HG03064 (cell line): ENCODE measurements around the gene ZNF789.
A peak's percentile ranks its signal among the peaks of the same experiment; 100 is the strongest.
"Not testable (repeated sequence)": the region's sequence is repeated elsewhere in the genome, so short reads cannot be mapped to it uniquely, and the experiment has no call there.

ENCODE experiments used
- ATAC-seq: cut with Tn5 transposase; IDR thresholded peaks from one replicate; pipeline ENCODE4 v1.9.1; 2021; ENCODE audit warnings: low read depth; ENCODE audit not compliant: unreplicated experiment

ZNF789 gene

GRCh38 chr7:99472561-99473314 is at the start of gene ZNF789:
Gene ZNF789, plus strand, starts transcription at chr7:99472890. Its CDS starts 3,567 bp downstream, at chr7:99476457.
- ATAC-seq: peak; percentile 96

- ATAC-seq: no peak
Observed at GRCh38 chr7:99424932-99425730, 47.6 kb upstream of the ZNF789 start.

- ATAC-seq: no peak
Observed at GRCh38 chr7:99428972-99429566, 43.6 kb upstream of the ZNF789 start.

- ATAC-seq: no peak
Observed at GRCh38 chr7:99429756-99430155, 42.9 kb upstream of the ZNF789 start.

DNA sequence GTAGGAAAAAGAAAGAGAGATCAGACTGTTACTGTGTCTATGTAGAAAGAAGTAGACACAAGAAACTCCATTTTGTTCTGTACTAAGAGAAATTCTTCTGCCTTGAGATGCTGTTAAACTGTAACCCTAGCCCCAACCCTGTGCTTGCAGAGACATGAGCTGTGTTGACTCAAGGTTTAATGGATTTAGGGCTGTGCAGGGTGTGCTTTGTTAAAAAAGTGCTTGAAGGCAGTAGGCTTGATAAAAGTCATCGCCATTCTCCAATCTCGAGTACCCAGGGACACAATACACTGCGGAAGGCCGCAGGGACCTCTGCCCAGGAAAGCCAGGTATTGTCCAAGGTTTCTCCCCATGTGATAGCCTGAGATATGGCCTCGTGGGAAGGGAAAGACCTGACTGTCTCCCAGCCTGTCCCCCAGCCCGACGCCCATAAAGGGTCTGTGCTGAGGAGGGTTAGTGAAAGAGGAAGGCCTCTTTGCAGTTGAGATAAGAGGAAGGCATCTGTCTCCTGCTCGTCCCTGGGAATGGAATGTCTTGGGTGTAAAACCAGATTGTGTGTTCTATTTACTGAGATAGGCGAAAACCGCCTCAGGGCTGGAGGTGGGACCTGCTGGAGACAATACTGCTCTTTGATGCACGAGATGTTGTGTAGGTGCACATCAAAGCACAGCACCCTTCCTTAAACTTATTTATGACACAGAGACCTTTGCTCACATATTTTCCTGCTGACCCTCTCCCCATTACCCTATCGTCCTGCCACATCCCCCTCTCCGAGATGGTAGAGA is 40.7 kb upstream of the ZNF789 start:
- ATAC-seq: not testable (repeated sequence)

GRCh38 chr7:99433158-99433557 is 39.5 kb upstream of the ZNF789 start:
- no peak for ATAC-seq

DNA sequence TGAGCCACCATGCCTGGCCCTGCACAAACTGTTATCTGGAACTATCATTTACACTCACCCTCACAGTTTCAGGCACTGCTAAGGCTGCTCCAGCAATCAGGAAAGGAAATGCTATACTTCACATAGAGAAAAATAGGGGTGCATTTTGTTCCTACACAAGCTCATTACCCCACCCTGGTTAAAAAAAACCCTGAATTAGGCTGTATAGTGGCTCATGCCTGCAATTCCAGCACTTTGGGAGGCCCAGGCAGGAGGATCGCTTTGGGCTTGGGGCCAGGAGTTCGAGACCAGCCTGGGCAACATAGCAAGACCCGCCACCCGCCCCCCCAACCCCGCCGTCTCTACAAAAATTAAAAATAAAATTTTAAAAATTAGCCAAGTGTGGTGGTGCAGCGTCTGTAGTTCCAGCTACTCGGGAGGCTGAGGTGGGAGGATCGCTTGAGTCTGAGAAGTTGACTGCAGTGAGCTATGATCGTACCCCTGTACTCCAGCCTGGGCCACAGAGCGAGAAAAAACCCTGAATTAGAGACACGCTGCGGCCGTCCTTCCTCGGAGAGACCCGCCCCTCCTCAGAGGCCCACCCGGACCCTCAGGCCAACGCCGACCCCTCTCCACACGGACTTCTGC is 34.6 kb upstream of the ZNF789 start:
- peak; percentile 7 for ATAC-seq

DNA sequence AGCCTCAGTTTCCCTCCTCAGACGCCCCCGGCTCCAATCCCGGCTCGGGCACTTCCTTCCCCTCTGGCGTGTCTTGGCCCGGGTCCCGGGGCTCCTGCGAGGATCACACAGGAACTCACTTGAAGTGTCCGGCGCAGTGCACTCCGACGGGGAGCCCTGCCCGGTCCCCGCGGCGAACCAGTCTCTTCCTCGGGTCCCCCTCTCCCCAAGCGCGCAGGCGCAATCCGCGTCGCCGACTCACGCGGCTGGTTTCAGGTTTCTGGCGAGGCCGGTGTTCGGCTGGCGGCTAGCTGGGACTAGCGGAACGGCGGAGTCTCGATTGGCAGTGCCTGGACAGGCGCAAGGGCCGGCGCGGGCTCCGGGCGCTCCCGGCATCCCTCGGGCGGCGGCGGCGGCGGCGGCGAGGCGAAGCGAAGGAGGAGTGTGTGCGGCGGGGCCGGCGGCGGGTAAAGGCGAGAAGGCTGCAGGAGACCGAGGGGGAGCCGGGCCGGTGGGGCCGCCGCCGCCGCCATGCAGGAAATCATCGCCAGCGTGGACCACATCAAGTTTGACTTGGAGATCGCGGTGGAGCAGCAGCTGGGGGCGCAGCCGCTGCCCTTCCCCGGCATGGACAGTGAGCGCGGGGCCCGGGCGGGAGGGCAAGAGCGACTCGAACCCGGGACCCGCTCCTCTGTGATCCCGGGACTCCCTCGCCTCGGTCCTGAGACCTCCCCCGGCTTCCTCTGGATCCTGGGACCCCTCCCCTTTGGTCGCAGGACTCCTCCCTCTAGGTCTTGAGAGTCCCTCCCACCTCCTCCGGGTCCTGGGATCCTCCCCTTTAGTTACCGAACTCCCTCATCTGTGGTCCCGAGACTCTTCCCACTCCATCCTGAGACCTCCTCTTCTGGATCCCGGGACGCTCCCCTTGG is 33.9 kb upstream of the ZNF789 start, which contains the start of the genes CPSF4 and PTCD1:
CPSF4 (plus strand) TSS at position 371 of the 908 bp plus-strand sequence; CDS start at position 511, 140 bp downstream.
PTCD1 (minus strand) TSS at position 226 of the 908 bp plus-strand sequence. CDS start 3,556 bp downstream, outside the sequence.
- ATAC-seq: peak; percentile 77

DNA sequence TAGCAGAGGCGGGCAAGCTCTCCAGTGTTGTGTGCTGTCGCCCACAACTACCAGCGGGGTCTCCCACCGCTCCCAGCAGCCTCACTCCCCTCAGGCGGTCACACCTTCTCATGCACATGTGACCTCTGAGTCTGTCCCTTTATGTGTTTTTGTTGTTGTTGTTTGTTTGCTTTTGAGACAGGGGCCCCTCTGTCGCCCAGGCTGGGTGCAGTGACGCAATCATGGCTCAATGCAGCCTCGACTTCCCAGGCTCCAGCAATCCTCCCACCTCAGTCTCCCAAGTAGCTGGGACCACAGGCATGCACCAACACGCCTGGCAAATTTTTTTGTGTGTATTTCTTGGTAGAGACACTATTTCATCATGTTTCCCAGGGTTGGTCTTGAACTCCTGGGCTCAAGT is 32.5 kb upstream of the ZNF789 start:
- no peak for ATAC-seq

DNA sequence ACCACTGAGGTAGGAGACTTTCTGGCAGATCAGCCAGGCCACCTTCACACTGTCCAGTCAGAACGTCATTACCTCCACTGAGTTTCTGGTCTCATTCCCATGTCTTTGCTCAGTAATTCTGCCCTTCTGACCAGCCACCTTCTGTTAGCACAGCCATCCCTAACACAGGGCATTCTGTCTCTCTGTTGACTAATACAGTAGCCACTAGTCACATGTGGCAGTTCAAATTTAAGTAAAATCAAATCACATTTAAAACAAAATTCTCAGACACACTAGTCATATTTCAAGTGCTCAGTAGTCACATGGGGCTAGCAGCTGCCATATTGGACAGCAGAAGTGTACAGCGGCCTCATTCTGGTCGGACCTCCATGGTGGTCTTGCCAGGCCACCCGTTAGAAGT is 26.6 kb upstream of the ZNF789 start:
- ATAC-seq: no peak

DNA sequence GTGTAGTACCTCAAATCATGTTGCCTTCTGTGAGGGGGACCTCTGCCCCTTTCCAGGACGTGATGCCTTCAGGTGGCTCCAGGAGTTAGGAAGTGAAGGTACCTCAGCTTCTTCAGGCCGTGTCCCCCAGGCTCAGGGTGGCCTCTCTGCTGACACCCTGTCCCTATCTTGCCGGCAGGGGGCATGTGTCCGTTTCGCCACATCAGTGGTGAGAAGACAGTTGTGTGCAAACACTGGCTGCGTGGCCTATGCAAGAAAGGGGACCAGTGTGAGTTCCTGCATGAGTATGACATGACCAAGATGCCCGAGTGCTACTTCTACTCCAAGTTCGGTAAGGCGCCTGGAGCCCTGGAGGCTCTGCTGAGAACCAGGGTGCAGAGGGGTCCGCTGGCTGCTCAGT is 24.7 kb upstream of the ZNF789 start:
- no peak for ATAC-seq

- ATAC-seq: no peak
Observed at GRCh38 chr7:99448855-99449254, 23.8 kb upstream of the ZNF789 start.

- ATAC-seq: no peak
Observed at GRCh38 chr7:99449326-99449725, 23.4 kb upstream of the ZNF789 start.

GRCh38 chr7:99451936-99452335 is 20.8 kb upstream of the ZNF789 start:
- ATAC-seq: no peak

DNA sequence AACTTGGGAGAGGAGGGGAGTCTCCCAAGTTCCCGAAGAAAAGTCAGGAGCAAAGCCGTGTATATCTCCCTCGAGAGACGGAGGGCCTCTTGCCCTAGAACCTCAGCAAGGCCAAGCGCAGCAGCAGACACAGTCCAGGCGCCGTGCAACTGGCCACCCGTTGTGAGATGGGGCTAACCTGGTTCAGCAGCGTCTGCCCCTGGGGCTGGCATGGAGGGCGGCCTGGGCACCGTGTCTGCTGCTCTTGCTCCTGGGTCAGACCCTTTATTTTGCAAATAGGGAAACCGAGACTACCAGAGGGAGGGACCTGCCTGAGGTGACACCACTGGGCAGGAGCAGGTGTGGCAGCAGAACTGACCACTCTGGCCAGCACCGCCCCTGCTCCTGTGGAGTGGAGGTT is 20.1 kb upstream of the ZNF789 start:
- ATAC-seq: no peak

DNA sequence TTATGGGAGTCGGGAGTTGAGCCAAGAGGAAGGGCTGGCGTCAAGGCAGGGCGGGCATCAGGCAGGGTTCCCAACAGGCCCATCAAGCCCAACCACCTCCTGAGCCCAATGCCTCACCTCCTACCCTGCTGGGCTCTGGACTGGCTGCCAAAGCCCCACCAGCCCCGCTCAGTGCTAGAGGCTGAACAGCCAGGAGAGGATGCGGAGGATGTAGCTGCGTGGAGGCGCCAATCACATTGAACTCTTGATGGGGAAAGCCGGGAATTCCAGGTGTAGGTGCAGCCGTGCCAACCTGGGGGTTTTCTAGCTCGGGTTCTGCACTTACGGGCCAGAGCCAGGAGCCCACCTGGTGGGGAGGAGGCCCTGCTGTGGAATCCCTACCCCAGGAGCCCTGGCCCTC is 19.6 kb upstream of the ZNF789 start:
- ATAC-seq: no peak

- ATAC-seq: no peak
Observed at GRCh38 chr7:99455874-99456273, 16.8 kb upstream of the ZNF789 start.

DNA sequence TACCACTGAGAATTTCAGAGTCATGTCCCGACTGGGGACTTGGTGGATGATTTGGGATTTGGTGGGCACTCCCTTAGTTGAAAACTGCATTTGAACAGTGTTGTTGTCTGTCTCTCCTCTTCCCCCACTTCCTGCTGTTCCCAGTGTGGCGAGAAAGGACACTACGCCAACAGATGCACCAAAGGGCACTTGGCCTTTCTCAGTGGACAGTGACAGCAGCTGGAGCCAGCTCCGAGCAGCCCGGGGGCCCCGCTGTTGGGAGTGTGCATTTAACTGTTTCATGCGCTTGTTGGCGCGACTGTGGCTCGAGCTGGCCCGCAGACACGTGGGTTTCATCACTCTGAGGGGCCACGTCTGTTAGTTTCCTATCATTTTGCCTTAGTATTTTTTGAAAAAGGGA is 16.4 kb upstream of the ZNF789 start:
- no peak for ATAC-seq

DNA sequence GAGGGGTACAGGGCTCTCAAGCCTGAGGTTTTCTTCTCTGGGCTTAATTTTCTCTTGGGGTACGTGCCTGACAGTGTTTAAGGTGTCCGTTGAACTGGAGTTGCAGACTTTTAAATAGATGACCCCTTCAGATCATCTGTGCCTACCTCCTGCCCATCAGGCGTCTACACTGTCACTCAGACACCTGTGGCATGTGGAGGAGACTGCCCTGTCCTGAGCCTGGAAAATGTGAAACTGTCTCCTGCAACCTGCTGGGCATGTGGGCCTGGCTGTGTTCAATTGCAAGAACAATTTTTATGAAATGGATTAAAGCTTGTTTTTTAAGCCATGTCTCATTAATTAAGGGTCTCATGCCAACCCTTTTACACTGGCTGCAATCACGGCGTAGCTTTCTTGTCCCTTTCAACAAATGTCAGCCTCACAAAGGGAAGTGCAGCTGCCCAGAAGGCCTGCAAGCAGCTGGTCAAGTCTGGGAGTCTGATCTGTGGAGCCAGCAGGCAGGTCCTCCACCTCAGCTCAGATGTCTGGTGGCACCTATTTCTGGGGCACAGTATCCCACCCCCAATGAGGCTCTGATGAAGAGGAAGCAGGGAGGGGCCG is 15.5 kb upstream of the ZNF789 start:
- ATAC-seq: no peak
